Measurements from ENCODE around the gene ASAP3.

DNA sequence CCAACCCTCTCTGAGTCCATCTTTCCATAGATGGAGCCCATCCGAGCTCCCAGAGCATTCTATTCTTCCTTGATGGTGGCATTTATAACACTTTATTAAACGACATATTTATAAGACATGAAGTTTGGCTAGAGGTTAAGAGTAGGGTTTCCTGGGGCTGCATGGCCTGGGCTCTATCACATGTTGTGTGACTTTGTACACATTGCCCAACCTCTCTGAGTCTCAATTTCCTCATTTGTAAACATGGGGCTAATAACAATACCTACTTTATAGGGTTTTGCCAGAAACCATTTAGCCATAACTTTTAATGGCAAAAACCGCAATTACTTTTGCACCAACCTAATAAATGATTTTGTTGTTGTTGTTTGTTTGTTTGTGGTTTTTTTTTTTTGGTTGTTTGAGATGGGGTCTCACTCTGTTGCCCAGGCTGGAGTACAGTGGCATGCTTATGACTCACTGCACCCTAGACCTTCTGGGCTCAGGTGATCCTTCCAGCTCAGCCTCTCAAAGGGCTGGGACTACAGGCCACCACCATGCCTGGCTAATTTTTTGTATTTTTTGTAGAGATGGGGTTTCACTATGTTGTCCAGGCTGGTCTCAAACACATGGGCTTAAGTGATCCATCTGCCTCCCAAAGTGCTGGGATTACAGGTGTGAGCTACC, 13.9 kb upstream of the ASAP3 start:
- TF ChIP-seq CTCF (IDR thresholded peaks at IDR 0.05; ENCODE audit: low read depth, low read length): no peak
- no peak for TF ChIP-seq EZH2phosphoT487 (IDR thresholded peaks at IDR 0.05; ENCODE audit: low read depth)
